ENCODE results near the gene RFX6. TPM values are rescaled to one million over a fixed set of nuclear protein-coding genes. Genes with fewer than 3 reads are reported as not detected.

RFX6 gene
- total RNA-seq, 1 experiment from 2014 or later, result not detected

DNA sequence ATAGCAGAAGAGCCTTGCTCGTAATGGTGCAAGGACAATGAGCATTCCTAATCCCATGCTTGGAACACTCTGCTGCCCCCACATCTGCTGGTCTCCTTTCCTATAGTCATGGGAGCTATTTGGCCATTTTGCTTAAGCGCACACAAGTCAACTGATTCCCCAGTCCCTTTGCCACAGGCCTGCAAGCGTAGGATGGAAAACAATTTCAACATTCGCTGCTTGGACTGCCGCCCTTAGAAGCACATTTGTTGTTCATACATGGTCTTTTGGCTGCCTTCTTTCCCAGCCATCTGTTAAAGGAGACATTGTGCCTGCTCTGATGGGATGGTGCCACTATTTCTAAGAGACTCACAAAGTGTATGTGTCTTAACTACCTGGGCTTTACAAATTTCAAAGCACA lies 96.9 kb downstream of the RFX6 start:
- Histone ChIP-seq H3K9ac (ENCODE audit: extremely low read depth, insufficient read length, low read length) (no peak overlapping the region), H3K27ac (ENCODE audit: insufficient read length, low read depth, low read length) (no peak overlapping the region)

More for the DNA sequence above, 96.9 kb downstream of the RFX6 start:
- no peak overlapping the region for H3K23ac ChIP-seq (ENCODE audit: insufficient read length, low read depth, low read length)
- H4K20me1 ChIP-seq (ENCODE audit: control insufficient read depth, insufficient read depth, insufficient read length), result no peaks in the 10 kb centered on the region
- no peak overlapping the region for H2AK5ac ChIP-seq (ENCODE audit: insufficient read length, low read length)
- WGBS (ENCODE audit: extremely low coverage, insufficient read length, low lambda C conversion rate), result no CpG with 5 or more reads among the region's 5 CpGs
- no peak overlapping the region for H3T11ph ChIP-seq (ENCODE audit: low read length)
- H3K14ac ChIP-seq (ENCODE audit: insufficient read depth, low read length), result no peak overlapping the region
- no peak overlapping the region for H2BK20ac ChIP-seq (ENCODE audit: low read depth, low read length, poor library complexity, severe bottlenecking)
- peaks cover 1% of the 10 kb centered on the region; the same call in 1 of the 2 replicates for H3K4me1 ChIP-seq (ENCODE audit: insufficient read depth, low read length)
- H2BK12ac ChIP-seq (ENCODE audit: insufficient read length, low read depth, low read length), result no peak overlapping the region
- TF ChIP-seq, protein P1, sequence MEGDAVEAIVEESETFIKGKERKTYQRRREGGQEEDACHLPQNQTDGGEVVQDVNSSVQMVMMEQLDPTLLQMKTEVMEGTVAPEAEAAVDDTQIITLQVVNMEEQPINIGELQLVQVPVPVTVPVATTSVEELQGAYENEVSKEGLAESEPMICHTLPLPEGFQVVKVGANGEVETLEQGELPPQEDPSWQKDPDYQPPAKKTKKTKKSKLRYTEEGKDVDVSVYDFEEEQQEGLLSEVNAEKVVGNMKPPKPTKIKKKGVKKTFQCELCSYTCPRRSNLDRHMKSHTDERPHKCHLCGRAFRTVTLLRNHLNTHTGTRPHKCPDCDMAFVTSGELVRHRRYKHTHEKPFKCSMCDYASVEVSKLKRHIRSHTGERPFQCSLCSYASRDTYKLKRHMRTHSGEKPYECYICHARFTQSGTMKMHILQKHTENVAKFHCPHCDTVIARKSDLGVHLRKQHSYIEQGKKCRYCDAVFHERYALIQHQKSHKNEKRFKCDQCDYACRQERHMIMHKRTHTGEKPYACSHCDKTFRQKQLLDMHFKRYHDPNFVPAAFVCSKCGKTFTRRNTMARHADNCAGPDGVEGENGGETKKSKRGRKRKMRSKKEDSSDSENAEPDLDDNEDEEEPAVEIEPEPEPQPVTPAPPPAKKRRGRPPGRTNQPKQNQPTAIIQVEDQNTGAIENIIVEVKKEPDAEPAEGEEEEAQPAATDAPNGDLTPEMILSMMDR (conservative IDR thresholded peaks at IDR 0.05), result no peak
- H3K4me2 ChIP-seq (ENCODE audit: insufficient read depth, insufficient read length, low read length), result no peak overlapping the region
- no peak overlapping the region for H3K18ac ChIP-seq (ENCODE audit: insufficient read length, low read depth, low read length)
- no peak overlapping the region for H2BK5ac ChIP-seq (ENCODE audit: insufficient read length, low read length)
- H2BK120ac ChIP-seq (ENCODE audit: low read depth, low read length, poor library complexity, severe bottlenecking), result no peak overlapping the region
- no peaks in the 10 kb centered on the region for H3K27me3 ChIP-seq (ENCODE audit: insufficient read depth, low read length)
- H3K23me2 ChIP-seq (ENCODE audit: insufficient read length, low read depth, low read length, poor library complexity, severe bottlenecking), result no peaks in the 10 kb centered on the region
- Mint-ChIP-seq H3K4me3 (no peak overlapping the region), H3K9me3 (no peaks in the 10 kb centered on the region), H3K4me1 (no peaks in the 10 kb centered on the region), H3K27ac (no peak overlapping the region), H3K36me3 (ENCODE audit: insufficient read depth in 1 of 3, low read depth in 3 of 3) (no peaks in the 10 kb centered on the region), H3K27me3 (ENCODE audit: low read depth) (0 out of 2 replicates have a peak, but pooled peaks cover 2% of the 10 kb centered on the region)
- no peak overlapping the region for H4K5ac ChIP-seq (ENCODE audit: insufficient read length, low read depth, low read length)
- H3K9me3 ChIP-seq (ENCODE audit: control insufficient read depth, low read depth, low read length), result no peaks in the 10 kb centered on the region
- H4K8ac ChIP-seq (replicated peaks; ENCODE audit: insufficient read length, low read depth, low read length), result no peak overlapping the region
- H2BK15ac ChIP-seq (ENCODE audit: low read depth, low read length), result no peak overlapping the region
- no peak for DNase-seq
- H3K56ac ChIP-seq (ENCODE audit: insufficient read length, low read depth, low read length), result no peak overlapping the region
- no peak overlapping the region for H3K4ac ChIP-seq (ENCODE audit: low read depth, low read length)
- H3K79me1 ChIP-seq (ENCODE audit: insufficient read depth, low read depth, low read length, poor library complexity, severe bottlenecking), result no peaks in the 10 kb centered on the region
- no peak overlapping the region for H2AFZ ChIP-seq (ENCODE audit: low read length)
- H3K79me2 ChIP-seq (ENCODE audit: insufficient read depth, low read length), result no peaks in the 10 kb centered on the region
- H4K91ac ChIP-seq (ENCODE audit: insufficient read length, low read depth, low read length), result no peak overlapping the region

Data from H9 (cell line).